A172 (cell line): Measurements from ENCODE around the gene ZNF831. TPM values are rescaled to one million over a fixed set of nuclear protein-coding genes. Genes with fewer than 3 reads are reported as not detected.

Experiments used
- DNase-seq: peaks from one replicate; pipeline ENCODE4 v3.0.0-alpha.2; 2015; ENCODE audit warnings: low spot score
- total RNA-seq: library from RNA; depleted of rRNA; stranded (reverse); fragments of >200 nt; shearing (Covaris generic); gene quantifications from 2 replicates; pipeline ENCODE4 v1.2.3, GENCODE V29; 2014

The ZNF831 gene
- total RNA-seq, 1 experiment from 2014 or later = not detected

GRCh38 chr20:59141818-59142581 lies 21.6 kb upstream of the ZNF831 start:
- DNase-seq = peak; percentile 25

- no peak for DNase-seq
These were observed 20.3 kb upstream of the ZNF831 start for GRCh38 chr20:59143326-59143725.

- DNase-seq = no peak
These were observed 19.3 kb upstream of the ZNF831 start for GRCh38 chr20:59144179-59144830.

- DNase-seq = no peak
These were observed 18.8 kb upstream of the ZNF831 start for GRCh38 chr20:59144831-59145196.

- no peak for DNase-seq
These were observed 18.2 kb upstream of the ZNF831 start for GRCh38 chr20:59145247-59145923.

GRCh38 chr20:59145924-59146779 lies 17.5 kb upstream of the ZNF831 start:
- DNase-seq = no peak

GRCh38 chr20:59146780-59147565 lies 16.6 kb upstream of the ZNF831 start:
- no peak for DNase-seq

GRCh38 chr20:59147586-59147985 lies 16.0 kb upstream of the ZNF831 start:
- no peak for DNase-seq

GRCh38 chr20:59148701-59149493 lies 14.7 kb upstream of the ZNF831 start:
- no peak for DNase-seq

- no peak for DNase-seq
These were observed 13.7 kb upstream of the ZNF831 start for GRCh38 chr20:59149678-59150504.

GRCh38 chr20:59150821-59151251 lies 12.8 kb upstream of the ZNF831 start:
- DNase-seq = no peak

GRCh38 chr20:59151391-59151790 lies 12.2 kb upstream of the ZNF831 start:
- DNase-seq = no peak

GRCh38 chr20:59151820-59152219 lies 11.8 kb upstream of the ZNF831 start:
- no peak for DNase-seq

- DNase-seq = no peak
These were observed 10.9 kb upstream of the ZNF831 start for GRCh38 chr20:59152559-59153354.

GRCh38 chr20:59153355-59153681 lies 10.3 kb upstream of the ZNF831 start:
- no peak for DNase-seq

GRCh38 chr20:59153832-59154231 lies 9.8 kb upstream of the ZNF831 start:
- no peak for DNase-seq

GRCh38 chr20:59154317-59155013 lies 9.2 kb upstream of the ZNF831 start:
- DNase-seq = no peak

- no peak for DNase-seq
These were observed 6.6 kb upstream of the ZNF831 start for GRCh38 chr20:59157064-59157463.
